K562 (cell line): ENCODE measurements around the gene CUL4B. TPM values are rescaled to one million over a fixed set of nuclear protein-coding genes. Genes with fewer than 3 reads are reported as not detected.
"Not testable (repeated sequence)": the region's sequence is repeated elsewhere in the genome, so short reads cannot be mapped to it uniquely, and the experiment has no call there.

ENCODE experiments used
- ATAC-seq: fragments of 200-7000 bp; cut with Tn5 transposase; 3 replicates; pipeline ENCODE4 v1.9.1; 2020; ENCODE audit warnings: moderate library complexity
- BruUV-seq: library from RNA; stranded (reverse); fragments of 400-500 nt; replicated peaks from 2 replicates; lab custom pipeline; 2021; lab: Mats Ljungman, UMichigan
- CTCF ChIA-PET: fragments of 300-600 bp; formaldehyde crosslinking; extraction: SDS; loops from one replicate; lab custom pipeline; 2021; ENCODE audit warnings: low intra/inter-chr PET ratio; lab: Yijun Ruan, JAX
- POLR2A ChIA-PET: fragments of 300-600, 350-650 bp; sonication (Branson Sonifier 250); formaldehyde crosslinking; extraction: SDS; loops from one replicate; lab custom pipeline; 2021; ENCODE audit warnings: antibody characterized with exemption, inconsistent platforms; lab: Yijun Ruan, JAX
- DNase-seq, 4 experiments: peaks; one replicate each; pipeline versions ENCODE4 v3.0.0 to v3.0.0-alpha.2; 2011 to 2018; ENCODE audit warnings: low spot score in 3 of 4, mixed read lengths in 3 of 4; ENCODE audit errors: extremely low read depth in 1 of 4
- FAIRE-seq: peaks from 2 replicates; lab custom pipeline; 2011; peaks lifted over from hg19 to GRCh38; lab: Jason Lieb, UNC
- H2AFZ ChIP-seq: 2 replicates; pipeline ENCODE4 v1.6.0; 2011; ENCODE audit warnings: low read depth, low read length, control low read depth, inconsistent platforms
- H3K27ac ChIP-seq: fragments of 200-600 bp; 3 replicates; pipeline ENCODE4 v1.8.0; 2011; ENCODE audit warnings: low read depth, mild to moderate bottlenecking, control low read depth, inconsistent platforms, low read length, moderate library complexity, mixed read lengths; ENCODE audit errors: extremely low read depth
- H3K27me3 ChIP-seq, 2 experiments: fragments of 300-600 bp in 1 of 2; 2 replicates in 1 of 2; 3 replicates in 1 of 2; pipeline versions ENCODE4 v1.6.0 to v1.8.0; 2011; ENCODE audit warnings: inconsistent platforms in 2 of 2, low read length in 2 of 2, mild to moderate bottlenecking in 1 of 2, mixed read lengths in 1 of 2, moderate library complexity in 1 of 2; ENCODE audit not compliant: control insufficient read depth in 2 of 2, insufficient read depth in 2 of 2
- H3K36me3 ChIP-seq: fragments of 300-600 bp; 3 replicates; pipeline ENCODE4 v1.8.0; 2011; ENCODE audit warnings: mild to moderate bottlenecking, low read length, inconsistent platforms; ENCODE audit not compliant: control insufficient read depth, insufficient read depth
- H3K4me1 ChIP-seq, 2 experiments: fragments of 200-600 bp in 1 of 2; replicated peaks in 1 of 2; 2 replicates in 1 of 2; 3 replicates in 1 of 2; pipeline versions ENCODE4 v1.5.1 to v1.8.0; 2011; ENCODE audit warnings: inconsistent platforms in 2 of 2, low read length in 2 of 2, mild to moderate bottlenecking in 1 of 2, mixed read lengths in 1 of 2, moderate library complexity in 1 of 2; ENCODE audit not compliant: control insufficient read depth in 2 of 2, insufficient read depth in 2 of 2
- H3K4me2 ChIP-seq: 2 replicates; pipeline ENCODE4 v1.6.1; 2011; ENCODE audit warnings: low read length, control low read depth, inconsistent platforms, mixed read lengths; ENCODE audit not compliant: insufficient read depth
- H3K4me3 ChIP-seq: fragments of 200-600 bp; sonication (generic), shearing (Covaris generic); 2 replicates; pipeline ENCODE4 v1.5.1; 2016; ENCODE audit warnings: control low read depth, inconsistent platforms
- H3K79me2 ChIP-seq: fragments of 200-600 bp; 3 replicates; pipeline ENCODE4 v1.8.0; 2011; ENCODE audit warnings: low read length, inconsistent platforms; ENCODE audit not compliant: control insufficient read depth, insufficient read depth
- H3K9ac ChIP-seq, 2 experiments: 2 replicates each; pipeline versions ENCODE4 v1.6.0 to v1.6.1; 2011; ENCODE audit warnings: low read depth in 2 of 2, low read length in 2 of 2, control low read depth in 1 of 2, inconsistent platforms in 1 of 2, mild to moderate bottlenecking in 1 of 2, mixed read lengths in 1 of 2; ENCODE audit not compliant: insufficient read depth in 1 of 2
- H3K9me1 ChIP-seq: one replicate; pipeline ENCODE4 v1.6.0; 2011; ENCODE audit warnings: inconsistent platforms, mild to moderate bottlenecking, low read length, moderate library complexity; ENCODE audit not compliant: control insufficient read depth, insufficient read depth
- H3K9me3 ChIP-seq: replicated peaks from 2 replicates; pipeline ENCODE4 v1.5.1; 2011; ENCODE audit warnings: low read depth, low read length, inconsistent platforms; ENCODE audit not compliant: control insufficient read depth, insufficient read depth
- H4K20me1 ChIP-seq: replicated peaks from 2 replicates; pipeline ENCODE4 v1.6.1; 2011; ENCODE audit warnings: low read length, inconsistent platforms, mixed read lengths; ENCODE audit not compliant: control insufficient read depth, insufficient read depth
- SAFB ChIP-seq: fragments of 200-400 bp; formaldehyde crosslinking; IDR thresholded peaks from 2 replicates; pipeline ENCODE4 v1.6.1; 2017; ENCODE audit warnings: low read depth, low read length, borderline replicate concordance
- SMARCA4 ChIP-seq: fragments of 450-650 bp; IDR thresholded peaks from 2 replicates; pipeline ENCODE4 v1.6.1; 2016
- WGBS: fragments of 100-300 bp; shearing (Covaris generic); methylation state at CpG from one replicate; pipeline ENCODE4 v1.1.6; 2016; ENCODE audit warnings: low coverage, mixed read lengths; ENCODE audit not compliant: insufficient coverage; ENCODE audit errors: missing lambda C conversion rate; 5-methylcytosine and 5-hydroxymethylcytosine counted together
- in situ Hi-C: fragments of 300-500 bp; cut with MboI; formaldehyde crosslinking; loops from 4 replicates; pipeline ENCODE4 v1.15.0; 2018; ENCODE audit warnings: inconsistent platforms, mixed read lengths
- intact Hi-C: fragments of 100-400 bp; cut with micrococcal nuclease; formaldehyde crosslinking; loops from 2 replicates; pipeline ENCODE4 v1.14.2; 2022
- polyA plus RNA-seq, 8 experiments: library from polyadenylated mRNA; depleted of rRNA in 4 of 8; stranded (reverse) in 5 of 8; unstranded in 3 of 8; fragments of >200 nt; fragmentation: Nextera tagmentation in 2 of 8; fragmentation: Illumina TruSeq in 1 of 8; extraction: Ambion mirVana in 2 of 8; extraction: Trizol in 1 of 8; gene quantifications; 2 replicates each; pipeline versions ENCODE4 v1.2.1 to v1.2.3, GENCODE V29; 2011 to 2014; ENCODE audit warnings: inconsistent platforms in 1 of 8, missing spikeins in 1 of 8
- total RNA-seq, 7 experiments: library from RNA; depleted of rRNA in 6 of 7; stranded (reverse); fragments of >200 nt in 6 of 7; fragmentation: Illumina TruSeq in 2 of 7; extraction: Trizol in 2 of 7; gene quantifications; 2 replicates each; pipeline versions ENCODE4 v1.2.1 to v1.2.3, GENCODE V29; 2011 to 2021; ENCODE audit warnings: low replicate concordance in 1 of 7
- TF ChIP-seq, protein P1 (sequence below): fragments of 450-650 bp; IDR thresholded peaks from 2 replicates; pipeline ENCODE4 v1.6.1; 2018; ENCODE audit warnings: mild to moderate bottlenecking, low read depth; ENCODE audit not compliant: partially characterized antibody

The CUL4B gene
- total and polyA plus RNA-seq, 9 of the 15 experiments (the other 6 are each of a cell fraction or from before 2014, with no cell fraction given) = 15.0 to 41.7 (median 37.5) TPM

DNA sequence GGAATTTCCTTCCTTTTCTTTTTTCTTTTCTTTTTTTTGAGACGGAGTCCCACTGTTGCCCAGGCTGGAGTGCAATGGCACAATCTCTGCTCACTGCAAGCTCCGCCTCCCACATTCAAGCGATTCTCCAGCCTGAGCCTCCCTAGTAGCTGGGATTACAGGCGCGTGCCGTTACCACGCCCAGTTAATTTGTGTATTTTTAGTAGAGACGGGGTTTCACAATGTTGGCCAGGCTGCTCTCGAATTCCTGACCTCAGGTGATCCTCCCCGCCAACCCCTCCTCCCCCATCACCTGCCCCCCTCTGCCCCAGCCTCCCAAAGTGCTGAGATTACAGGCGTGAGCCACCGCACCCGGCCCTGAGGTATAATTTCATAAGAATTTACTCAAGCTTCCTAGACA is 13.0 kb upstream of the CUL4B start:
- H3K27ac ChIP-seq, FAIRE-seq, H3K4me3 ChIP-seq, ATAC-seq, DNase-seq, intact Hi-C loops, in situ Hi-C loops, H3K4me1 ChIP-seq, BruUV-seq, H2AFZ ChIP-seq, H3K9me1 ChIP-seq, H3K27me3 ChIP-seq, H3K9me3 ChIP-seq, H3K79me2 ChIP-seq, CTCF ChIA-PET, H3K9ac ChIP-seq, H4K20me1 ChIP-seq, H3K36me3 ChIP-seq, H3K4me2 ChIP-seq: not testable (repeated sequence)
- POLR2A ChIA-PET = interaction anchor here (1.2 kb wide), 1 partner anchor 10 kb away, joined by 4 read pairs; no protein-coding TSS in a partner anchor
- 95% methylated on average over 4 of the region's 13 CpGs for whole genome bisulfite sequencing

DNA sequence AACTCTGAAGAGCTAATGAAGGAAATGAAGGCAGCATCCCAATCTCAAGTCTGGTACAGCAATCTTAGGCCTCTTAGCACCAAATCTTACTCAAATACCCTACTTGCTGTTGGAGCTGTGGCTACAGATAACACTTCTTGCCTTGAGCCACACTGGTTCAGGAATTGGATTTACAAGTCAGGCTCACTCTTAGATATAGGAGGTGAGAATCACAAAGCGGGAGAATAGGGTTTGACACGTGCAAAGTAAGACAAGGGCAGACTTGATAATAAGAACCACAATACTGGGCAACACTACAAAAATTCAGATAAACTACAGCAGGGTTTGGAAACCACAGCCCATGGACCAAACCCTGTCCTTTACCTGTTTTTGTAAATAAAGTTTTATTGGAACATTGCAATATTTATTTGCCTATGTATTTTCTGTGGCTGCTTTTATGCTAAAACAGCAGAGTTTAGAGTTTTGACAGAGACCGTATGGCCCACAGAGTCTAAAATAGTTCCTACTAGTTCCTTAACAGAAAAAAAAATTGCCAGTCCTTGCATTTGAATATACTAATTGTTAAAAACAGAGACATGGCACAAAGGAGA is 9.3 kb upstream of the CUL4B start:
- WGBS = 63% methylated on average over 1 of the region's 3 CpGs
- Histone ChIP-seq H3K27me3 (no peaks in the 10 kb centered on the region), H3K9ac (no peak overlapping the region), H3K27ac (no peak overlapping the region), H4K20me1 (no peaks in the 10 kb centered on the region), H3K9me3 (no peaks in the 10 kb centered on the region), H3K4me1 (peaks cover 0 to 10% of the 10 kb centered on the region in 2 experiments; a peak in 4 of 5 replicates), H2AFZ (0 out of 2 replicates have a peak overlapping the region, but pooled peaks have one; percentile 40), H3K9me1 (no peaks in the 10 kb centered on the region), H3K36me3 (no peaks in the 10 kb centered on the region), H3K4me3 (no peak overlapping the region), H3K79me2 (no peaks in the 10 kb centered on the region), H3K4me2 (no peak overlapping the region)
- POLR2A ChIA-PET = interaction anchor here (1.3 kb wide), 1 partner anchor 9 kb away, joined by 4 read pairs; no protein-coding TSS in a partner anchor
- no peak for ATAC-seq
- DNase-seq = peak in 1 of 4 experiments; percentile 12
- CTCF ChIA-PET = no interaction called here
- FAIRE-seq = no peak
- in situ Hi-C loops (no loop called here), intact Hi-C loops (no loop called here)
- BruUV-seq = no TSS peak
- TF ChIP-seq SMARCA4 (no peak), SAFB (no peak)
- TF ChIP-seq, protein P1, sequence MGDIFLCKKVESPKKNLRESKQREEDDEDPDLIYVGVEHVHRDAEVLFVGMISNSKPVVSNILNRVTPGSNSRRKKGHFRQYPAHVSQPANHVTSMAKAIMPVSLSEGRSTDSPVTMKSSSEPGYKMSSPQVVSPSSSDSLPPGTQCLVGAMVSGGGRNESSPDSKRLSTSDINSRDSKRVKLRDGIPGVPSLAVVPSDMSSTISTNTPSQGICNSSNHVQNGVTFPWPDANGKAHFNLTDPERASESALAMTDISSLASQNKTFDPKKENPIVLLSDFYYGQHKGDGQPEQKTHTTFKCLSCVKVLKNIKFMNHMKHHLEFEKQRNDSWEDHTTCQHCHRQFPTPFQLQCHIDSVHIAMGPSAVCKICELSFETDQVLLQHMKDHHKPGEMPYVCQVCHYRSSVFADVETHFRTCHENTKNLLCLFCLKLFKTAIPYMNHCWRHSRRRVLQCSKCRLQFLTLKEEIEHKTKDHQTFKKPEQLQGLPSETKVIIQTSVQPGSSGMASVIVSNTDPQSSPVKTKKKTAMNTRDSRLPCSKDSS = no peak
